ENCODE data around the gene CAVIN1.
"Not testable (repeated sequence)": the region's sequence is repeated elsewhere in the genome, so short reads cannot be mapped to it uniquely, and the experiment has no call there.

CAVIN1 gene, protein sequence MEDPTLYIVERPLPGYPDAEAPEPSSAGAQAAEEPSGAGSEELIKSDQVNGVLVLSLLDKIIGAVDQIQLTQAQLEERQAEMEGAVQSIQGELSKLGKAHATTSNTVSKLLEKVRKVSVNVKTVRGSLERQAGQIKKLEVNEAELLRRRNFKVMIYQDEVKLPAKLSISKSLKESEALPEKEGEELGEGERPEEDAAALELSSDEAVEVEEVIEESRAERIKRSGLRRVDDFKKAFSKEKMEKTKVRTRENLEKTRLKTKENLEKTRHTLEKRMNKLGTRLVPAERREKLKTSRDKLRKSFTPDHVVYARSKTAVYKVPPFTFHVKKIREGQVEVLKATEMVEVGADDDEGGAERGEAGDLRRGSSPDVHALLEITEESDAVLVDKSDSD

DNA sequence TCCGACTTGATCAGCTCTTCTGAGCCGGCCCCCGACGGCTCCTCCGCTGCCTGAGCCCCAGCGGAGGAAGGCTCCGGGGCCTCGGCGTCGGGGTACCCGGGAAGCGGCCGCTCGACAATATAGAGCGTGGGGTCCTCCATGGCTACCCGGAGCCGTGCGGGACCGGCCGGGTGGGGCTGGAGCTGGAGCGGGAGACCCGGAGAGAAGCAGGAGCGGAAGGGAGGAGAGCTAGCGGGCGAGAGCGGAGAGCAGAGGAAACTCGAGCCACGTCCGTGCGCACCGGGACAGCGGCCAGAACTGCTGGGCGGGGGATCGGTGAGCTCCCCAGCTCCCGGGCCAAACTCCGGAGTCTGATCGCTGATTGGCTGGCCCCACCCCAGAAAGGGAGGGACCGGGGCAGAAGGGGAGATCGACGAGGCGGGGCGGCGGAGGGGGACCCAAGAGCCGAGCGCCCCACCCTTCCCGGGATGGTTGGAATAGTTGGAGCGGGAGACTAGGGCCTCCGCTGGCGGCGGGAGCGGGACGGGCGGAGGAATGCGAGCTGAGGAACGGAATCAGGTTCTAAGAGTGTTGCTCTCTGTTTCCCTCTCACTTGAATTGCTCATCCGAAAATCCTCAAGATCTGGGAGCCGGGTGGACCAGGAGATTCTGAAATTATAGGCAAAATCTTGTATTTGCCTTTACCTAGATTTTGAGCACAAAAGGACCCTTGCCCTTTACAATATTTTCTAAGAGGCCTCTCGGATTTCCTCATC lies at the start of gene CAVIN1:
CAVIN1 (minus strand) TSS at position 299 of the 755 bp plus-strand sequence; CDS start at position 140, 159 bp downstream.
- no peak for FAIRE-seq

DNA sequence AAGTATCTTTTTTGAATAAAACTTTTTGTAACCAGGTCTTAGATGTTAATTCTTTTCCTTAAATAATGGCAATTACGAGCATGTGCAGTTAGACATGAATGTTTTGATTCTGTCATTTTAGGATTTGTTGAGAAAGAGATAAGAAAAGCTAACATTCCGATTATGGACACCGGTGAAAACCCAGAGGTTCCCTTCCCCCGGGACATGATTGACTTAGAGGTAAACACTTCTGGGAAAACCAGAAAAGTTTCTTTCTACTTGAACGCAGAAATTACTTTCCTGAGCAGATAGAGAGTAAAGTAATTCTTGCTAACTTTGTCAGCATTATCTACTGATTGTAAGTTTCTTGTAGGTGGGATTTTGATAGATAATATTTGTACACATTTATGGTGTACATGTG lies 44.8 kb upstream of the CAVIN1 start:
- DNase-seq (ENCODE audit: low spot score) (no peak), FAIRE-seq (no peak)

More for the DNA sequence above, at the start of gene CAVIN1:
- DNase-seq (ENCODE audit: low spot score), result peak; percentile 99

DNA sequence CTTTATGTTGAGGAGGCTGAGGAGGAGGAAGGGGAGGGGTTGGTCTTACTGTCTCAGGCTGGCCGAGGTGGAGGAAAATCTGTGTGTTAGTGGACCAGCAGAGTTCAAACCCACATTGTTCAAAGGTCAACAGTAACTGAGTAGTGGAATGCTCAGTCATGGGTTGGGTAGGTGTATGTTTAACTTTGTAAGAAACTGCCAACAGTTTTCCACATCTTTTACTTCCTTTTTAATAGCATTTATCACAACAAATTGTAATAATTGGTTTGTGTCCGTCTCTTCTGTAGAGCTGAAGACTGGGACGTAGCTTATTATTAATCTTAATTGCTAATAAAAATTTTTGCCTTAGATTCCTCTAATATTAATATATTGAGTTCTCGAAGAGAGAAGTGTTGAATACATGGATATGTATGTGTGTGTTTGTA lies 40.9 kb upstream of the CAVIN1 start:
- DNase-seq (ENCODE audit: low spot score), result no peak
- no peak for FAIRE-seq

DNA sequence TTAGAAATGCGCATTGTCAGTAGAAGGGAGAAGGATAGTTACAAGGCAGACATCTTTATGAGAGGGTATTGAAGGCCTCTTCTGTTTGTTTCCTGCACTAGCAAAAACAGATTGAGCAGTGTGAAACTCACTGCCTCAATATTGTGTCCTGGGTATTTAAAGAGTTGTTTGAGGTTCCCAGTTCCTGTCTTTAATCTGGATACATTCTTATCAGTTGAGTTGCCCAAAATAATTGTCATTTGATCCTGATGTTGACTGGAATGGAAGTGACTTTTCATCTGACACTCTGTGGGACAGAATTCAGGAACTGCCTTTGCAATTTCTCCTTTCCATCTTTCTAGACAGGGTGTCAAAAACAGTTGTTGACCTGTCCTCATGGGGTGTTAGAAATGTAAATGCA lies 37.3 kb upstream of the CAVIN1 start:
- DNase-seq (ENCODE audit: low spot score) (no peak), FAIRE-seq (no peak)

DNA sequence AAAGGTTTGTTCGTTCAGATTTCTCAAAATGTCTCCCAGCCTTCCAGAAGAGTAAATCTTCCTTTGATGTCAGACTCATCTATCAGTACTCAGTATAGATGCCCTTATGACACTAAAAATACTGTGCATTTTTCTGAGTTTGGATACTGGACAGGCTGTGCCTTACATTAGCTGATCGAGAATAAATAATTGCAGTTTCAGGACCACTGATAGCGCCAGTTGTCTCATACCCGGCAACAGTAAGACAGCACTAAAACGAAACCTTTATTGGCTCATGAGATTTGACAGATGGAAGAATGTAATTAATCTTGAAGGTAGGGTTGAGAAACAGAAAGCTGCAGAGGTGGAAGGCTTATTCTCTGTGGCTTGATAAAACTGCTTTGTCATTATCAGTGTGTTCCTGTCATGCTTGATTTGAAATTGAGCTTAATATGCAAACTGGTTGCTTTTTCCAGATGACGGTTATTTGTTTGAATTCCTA lies 36.8 kb upstream of the CAVIN1 start:
- no peak for FAIRE-seq
- peak; percentile 40 for DNase-seq (ENCODE audit: low spot score)

DNA sequence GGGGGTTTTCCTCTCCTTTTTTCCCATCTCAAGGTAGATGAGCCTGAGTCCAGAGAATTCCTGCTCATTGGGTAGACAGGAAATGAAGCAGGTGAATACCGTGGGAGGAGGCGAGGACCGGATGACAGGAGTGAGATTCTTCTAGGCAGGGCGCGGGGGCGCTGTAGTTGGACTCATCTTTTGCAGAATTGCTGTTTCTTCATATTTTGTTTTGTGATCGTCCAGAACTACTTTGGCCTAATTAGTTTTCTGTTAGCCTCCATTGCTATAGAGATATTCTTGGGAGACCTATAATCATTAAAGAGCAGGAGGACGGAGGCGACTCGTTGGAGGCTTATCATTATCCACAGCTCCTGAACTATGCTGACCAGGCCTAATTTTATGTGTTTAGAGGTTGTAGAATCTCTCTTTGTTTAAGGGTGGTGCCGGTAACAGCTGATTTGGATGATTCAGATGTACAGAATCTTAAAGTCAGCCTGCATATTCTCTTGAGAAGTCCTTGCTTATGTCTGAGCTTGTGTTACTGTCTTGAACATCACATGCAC lies 36.3 kb upstream of the CAVIN1 start:
- DNase-seq (ENCODE audit: low spot score), result no peak
- FAIRE-seq, result no peak

DNA sequence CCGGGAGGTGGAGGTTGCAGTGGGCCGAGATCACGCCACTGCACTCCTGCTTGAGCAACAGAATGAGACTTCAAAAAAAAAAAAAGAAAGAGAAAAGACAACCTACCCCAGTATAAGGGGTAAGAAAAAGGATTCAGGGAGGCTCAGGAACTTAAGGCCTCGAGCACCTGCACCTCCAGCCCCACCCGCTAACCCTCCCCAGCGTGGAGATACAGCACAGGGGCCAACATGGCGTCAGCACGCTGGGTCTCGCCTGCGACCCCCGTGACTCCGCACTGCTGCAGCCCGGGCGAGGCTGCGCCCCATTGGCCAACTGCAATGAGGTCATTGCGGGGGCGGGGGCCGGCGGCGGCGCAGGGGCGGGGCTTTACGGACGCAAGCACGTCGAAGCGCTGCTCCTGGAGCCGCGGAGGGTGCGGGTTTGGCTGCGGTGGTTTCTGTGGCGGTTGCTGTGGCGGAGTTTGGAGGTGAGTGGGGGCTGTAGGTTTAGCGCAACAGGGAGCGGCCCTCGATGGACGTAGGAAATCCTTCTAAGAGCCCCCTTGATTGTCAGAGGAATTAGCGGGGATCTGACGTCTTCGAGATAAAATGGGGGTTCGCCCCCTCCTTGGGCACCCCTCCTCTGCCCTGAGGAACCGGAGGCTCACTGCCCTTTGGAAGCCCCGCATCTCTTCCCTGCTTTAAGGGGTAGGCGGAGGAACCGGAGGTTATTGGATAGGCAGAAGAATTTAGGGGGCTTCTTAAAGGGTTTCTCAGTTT lies 35.6 kb upstream of the CAVIN1 start, which contains the start of gene ATP6V0A1:
ATP6V0A1 (plus strand) TSS at position 382 of the 759 bp plus-strand sequence. CDS start 2,017 bp downstream, outside the sequence.
- no peak for FAIRE-seq
- DNase-seq (ENCODE audit: low spot score), result no peak

DNA sequence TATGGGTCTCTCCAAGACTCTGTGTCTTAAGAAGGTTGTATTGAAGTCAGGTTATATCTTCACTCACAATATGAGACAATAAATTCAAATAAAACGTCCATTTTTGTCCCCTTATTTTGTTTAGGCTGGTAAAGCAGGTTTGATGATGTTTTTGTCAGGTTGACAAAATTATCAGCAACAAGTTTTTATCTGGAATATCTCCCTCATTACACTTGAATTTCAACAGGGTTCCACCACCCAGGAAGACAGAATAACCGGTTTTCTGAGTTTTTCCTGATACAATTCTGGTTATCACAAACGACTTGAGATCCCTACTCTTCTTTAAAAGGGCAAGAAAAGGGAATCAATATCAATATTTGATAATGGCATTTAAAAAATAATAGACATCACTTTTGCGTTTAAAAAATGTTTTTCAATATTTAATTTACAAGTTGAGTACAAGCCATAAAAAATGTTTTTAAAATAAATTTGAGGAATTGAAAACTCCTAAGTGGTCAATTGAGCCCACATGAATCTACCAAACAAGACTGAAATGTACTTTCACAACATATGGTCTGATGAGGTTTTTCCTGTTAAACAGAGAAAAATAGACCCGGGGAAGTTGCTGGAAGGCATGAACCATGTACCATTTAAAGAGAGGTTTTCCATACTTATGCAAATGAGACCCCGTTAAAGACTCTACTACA lies 34.2 kb upstream of the CAVIN1 start:
- no peak for FAIRE-seq
- no peak for DNase-seq (ENCODE audit: low spot score)

DNA sequence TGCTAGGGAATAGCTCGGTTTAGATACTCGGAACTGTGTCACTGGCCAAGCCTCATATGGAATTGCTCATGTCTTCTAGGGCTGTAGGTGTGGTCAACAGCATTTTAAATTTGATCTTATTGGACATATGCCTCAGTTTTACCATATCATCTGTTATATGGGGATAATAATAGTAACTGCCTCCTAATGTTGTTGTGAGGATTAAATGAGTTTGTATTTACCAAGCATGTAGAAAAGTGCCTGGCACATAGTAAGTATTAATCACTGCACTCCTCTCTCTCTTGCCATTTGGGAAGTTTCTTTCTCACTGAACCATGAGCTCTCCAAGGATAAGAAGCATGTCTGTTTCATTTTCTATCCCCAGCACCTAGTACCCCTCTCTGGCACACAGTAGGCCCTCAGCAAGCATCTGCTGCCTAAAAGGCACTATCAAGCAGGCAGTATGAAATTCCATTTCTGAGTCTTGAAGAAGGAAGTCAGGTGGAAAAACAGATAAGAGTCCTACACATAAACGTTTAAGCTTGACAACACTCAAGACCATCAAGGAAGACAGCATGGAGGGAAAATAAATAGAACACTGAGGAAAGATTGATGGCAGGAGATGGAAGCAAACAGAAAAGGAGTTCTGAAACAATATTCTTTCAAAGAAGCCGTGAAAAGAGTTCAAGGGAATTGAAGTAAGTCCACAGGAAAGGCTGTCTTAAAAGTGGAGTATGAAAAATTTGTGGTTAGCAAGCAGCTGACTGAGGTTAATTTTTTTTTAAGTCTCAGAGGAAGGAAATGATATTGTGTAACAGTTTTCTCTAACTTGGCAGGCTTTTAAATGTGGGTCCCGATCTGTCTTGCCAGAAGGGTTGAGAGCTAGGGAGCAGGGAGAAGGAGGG lies 33.4 kb upstream of the CAVIN1 start:
- peak; percentile 36 for DNase-seq (ENCODE audit: low spot score)
- no peak for FAIRE-seq

DNA sequence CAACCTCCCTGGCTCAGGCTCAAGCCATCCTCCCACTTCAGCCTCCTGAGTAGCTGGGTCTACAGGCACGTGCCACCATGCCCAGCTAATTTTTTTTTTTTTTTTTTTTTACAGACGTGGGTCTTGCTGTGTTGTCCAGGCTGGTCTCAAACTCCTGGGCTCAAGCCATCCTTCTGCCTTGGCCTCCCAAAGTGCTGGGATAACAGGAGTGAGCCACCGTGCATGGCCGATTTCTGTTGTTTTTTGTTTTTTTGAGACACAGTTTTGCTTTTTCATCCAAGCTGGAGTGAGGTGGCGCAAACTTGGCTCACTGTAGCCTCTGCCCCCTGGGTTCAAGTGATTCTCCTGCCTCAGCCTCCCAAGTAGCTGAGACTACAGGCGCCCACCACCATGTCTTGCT lies 31.9 kb upstream of the CAVIN1 start:
- FAIRE-seq; DNase-seq (ENCODE audit: low spot score): not testable (repeated sequence)

DNA sequence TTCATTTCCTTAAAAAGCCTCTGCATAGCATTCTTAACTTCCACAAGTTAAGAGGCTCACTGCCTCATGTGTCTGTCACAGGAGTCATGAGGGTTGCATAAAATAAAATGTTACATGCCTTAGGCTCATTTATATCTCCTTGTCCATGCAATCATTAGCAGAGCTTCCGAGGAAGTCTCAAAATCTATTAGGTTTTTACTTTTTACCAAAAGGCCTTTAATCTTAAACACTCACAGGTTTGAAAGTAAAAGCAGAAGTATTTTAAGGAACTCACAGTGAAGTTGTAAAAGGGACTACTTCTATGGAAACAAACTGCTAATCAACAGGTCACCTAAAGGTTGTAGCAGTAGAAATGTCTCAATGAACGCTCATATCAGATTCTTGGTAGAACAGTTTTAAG lies 30.4 kb upstream of the CAVIN1 start:
- DNase-seq (ENCODE audit: low spot score) (no peak), FAIRE-seq (no peak)

DNA sequence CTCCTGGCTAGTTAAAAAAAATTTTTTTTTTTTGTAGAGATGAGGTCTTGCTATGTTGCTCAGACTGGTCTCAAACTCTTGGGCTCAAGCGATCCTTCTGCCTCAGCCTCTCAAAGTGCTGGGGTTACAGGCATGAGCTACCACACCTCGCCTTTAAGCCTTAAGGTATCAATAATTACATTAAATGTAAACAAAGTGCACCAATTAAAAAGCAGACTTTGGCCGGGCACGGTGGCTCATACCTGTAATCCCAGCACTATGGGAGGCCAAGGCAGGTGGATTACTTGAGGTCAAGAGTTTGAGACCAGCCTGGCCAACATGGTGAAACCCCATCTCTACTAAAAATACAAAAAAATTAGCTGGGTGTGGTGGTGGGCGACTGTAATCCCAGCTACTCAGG lies 28.2 kb upstream of the CAVIN1 start:
- not testable (repeated sequence) for FAIRE-seq; DNase-seq (ENCODE audit: low spot score)

DNA sequence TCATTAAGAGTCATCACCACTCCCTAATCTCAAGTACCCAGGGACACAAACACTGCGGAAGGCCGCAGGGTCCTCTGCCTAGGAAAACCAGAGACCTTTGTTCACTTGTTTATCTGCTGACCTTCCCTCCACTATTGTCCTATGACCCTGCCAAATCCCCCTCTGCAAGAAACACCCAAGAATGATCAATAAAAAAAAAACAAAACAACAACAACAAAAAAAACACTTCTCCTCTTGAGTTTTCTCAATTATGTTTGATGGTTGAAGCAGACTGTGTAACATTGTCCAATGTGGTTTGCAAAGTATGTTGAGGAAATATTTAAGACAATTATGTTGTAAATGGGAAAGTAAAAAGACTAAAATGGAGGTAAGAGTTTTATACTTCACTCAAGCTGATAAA lies 26.8 kb upstream of the CAVIN1 start:
- not testable (repeated sequence) for FAIRE-seq; DNase-seq (ENCODE audit: low spot score)

DNA sequence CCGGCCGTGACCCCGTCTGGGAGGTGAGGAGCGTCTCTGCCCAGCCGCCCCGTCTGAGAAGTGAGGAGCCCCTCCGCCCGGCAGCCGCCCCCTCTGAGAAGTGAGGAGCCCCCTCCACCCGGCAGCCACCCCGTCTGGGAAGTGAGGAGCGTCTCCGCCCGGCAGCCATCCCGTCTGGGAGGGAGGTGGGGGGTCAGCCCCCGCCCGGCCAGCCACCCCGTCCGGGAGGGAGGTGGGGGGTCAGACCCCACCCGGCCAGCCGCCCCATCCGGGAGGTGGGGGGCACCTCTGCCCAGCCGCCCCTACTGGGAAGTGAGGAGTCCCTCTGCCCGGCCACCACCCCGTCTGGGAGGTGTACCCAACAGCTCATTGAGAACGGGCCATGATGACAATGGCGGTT lies 26.1 kb upstream of the CAVIN1 start:
- DNase-seq (ENCODE audit: low spot score); FAIRE-seq: not testable (repeated sequence)

DNA sequence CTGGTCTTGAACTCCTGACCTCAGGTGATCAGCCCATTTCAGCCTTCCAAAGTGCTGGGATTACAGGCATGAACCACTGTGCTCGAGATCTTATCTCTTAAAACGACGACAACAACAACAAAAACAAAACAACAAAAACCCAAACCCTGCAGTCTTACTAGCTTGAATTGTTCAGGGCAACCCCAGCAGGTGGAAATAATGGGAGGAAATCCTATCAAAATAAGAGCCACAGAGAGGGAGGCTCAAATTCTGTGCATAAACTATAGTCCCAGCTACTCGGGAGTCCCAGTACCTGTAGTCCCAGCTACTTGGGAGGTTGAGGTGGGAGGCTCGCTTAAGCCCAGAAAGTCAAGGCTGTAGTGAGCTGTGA lies 19.1 kb upstream of the CAVIN1 start:
- DNase-seq (ENCODE audit: low spot score) (no peak), FAIRE-seq (no peak)

DNA sequence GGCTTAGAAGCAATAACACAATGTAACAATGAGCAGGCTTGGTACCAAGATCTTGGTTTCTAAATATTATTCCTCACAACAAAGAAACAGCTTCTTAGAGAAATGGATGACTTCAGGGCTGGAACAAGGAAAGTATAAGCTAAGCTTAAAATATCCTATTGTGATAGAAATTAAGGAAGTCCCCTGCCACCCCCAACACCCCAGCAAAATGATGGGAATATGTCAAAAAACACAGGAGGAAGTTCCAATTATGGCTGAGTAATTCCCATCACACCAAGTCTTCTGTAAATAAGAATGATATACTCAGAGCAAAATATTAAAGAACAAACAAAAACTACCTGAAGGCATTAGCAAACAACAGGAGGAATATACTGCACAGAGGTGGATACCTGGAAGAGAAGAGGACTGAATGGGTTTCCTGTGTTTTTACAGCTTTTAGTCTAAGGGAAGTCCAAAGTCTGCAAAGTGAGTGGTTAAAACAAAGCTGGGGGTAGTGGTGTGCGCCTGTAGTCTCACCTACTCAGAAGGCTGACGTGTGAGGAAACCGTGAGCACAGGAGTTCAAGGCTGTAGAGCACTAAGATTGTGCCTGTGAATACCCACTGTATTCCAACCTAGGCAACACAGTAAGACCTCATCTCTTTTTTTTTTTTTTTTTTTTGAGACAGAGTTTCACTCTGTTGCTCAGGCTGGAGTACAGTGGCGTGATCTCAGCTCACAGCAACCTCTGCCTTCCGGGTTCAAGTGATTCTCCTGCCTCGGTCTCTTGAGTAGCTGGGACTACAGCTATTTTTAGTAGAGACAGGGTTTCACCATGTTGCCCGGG lies 18.5 kb upstream of the CAVIN1 start:
- DNase-seq (ENCODE audit: low spot score) (no peak), FAIRE-seq (no peak)

DNA sequence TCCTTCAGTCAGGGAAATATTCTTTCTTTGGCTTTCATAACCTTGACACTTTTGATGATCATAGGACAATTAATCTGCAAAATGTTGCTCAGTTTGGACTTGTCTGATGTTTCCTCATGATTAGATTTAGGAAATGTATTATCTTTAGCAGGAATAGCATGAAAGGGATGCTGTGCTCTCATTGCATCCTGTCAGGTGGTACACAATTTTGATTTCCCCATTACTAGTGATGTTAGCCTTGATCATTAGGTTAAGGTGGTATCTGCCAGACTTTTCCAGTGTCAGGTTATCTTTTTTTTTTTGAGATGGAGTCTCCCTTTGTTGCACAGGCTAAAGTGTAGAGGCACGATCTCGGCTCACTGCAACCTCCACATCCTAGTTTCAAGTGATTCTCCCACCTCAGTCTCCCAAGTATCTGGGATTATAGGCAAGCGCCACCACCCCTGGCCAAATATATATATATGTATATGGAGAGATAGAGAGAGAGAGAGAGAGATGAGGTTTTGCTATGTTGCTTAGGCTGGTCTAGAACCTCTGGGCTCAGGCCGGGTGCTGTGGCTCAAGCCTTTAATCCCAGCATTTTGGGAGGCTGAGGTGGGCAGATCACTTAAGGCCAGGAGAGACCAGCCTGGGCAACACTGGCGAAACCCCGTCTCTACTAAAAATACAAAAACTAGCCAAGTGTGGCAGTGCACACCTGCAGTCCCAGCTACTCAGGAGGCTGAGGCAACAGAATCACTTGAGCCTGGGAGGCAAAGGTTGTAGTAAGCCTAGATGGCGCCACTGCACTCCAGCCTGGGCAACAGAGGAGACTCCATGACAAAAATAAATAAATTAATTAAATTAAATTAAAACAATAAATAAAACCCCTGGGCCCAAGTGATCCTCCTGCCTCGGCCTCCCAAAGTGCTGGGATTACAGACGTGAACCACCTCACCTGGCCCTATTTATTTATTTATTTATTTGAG lies 15.8 kb upstream of the CAVIN1 start:
- DNase-seq (ENCODE audit: low spot score) (no peak), FAIRE-seq (no peak)

DNA sequence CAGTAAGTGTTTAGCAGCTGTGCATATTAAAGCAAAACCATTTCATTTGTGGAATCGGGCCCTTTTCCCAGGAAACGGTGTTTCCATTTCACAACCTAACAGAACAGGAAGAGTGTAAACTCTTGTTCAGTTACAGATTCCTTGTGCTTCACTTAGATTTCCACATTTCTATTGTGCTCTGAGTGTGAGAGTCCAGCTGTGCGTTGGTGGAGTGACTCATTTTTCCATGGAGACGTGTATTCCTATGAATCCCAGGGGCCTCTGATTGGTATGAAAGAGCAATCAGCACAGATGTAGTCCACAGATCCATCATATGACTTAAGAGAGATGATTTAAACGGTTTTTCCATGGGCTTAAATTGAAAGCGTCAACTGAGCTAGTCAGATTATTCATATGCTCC lies 13.3 kb upstream of the CAVIN1 start:
- FAIRE-seq, result no peak
- peak; percentile 73 for DNase-seq (ENCODE audit: low spot score)

Measured in urothelium cell line (cell line).